Putamen (tissue), 1 donor: Measurements from ENCODE around the gene UBN1.
"Not testable (repeated sequence)": the region's sequence is repeated elsewhere in the genome, so short reads cannot be mapped to it uniquely, and the experiment has no call there.

Source experiments
- DNase-seq: peaks from one replicate; pipeline ENCODE4 v3.0.0-alpha.2; 2016; ENCODE audit warnings: low spot score

The UBN1 gene

GRCh38 chr16:4904942-4905615 is 57.8 kb downstream of the UBN1 start:
- DNase-seq, result no peak

GRCh38 chr16:4908854-4909401 is 61.6 kb downstream of the UBN1 start:
- no peak for DNase-seq

GRCh38 chr16:4909825-4910224 is 62.5 kb downstream of the UBN1 start:
- DNase-seq, result no peak

GRCh38 chr16:4910828-4911227 is 63.5 kb downstream of the UBN1 start:
- DNase-seq, result no peak

- no peak for DNase-seq
These were observed 64.7 kb downstream of the UBN1 start for GRCh38 chr16:4911970-4912386.

- no peak for DNase-seq
These were observed 66.0 kb downstream of the UBN1 start for GRCh38 chr16:4913130-4913773.

GRCh38 chr16:4913774-4914525 is 66.7 kb downstream of the UBN1 start:
- no peak for DNase-seq

GRCh38 chr16:4914528-4915225 is 67.4 kb downstream of the UBN1 start:
- no peak for DNase-seq

- DNase-seq, result no peak
These were observed 68.0 kb downstream of the UBN1 start for GRCh38 chr16:4915226-4915761.

- no peak for DNase-seq
These were observed 69.8 kb downstream of the UBN1 start for GRCh38 chr16:4917117-4917516.

GRCh38 chr16:4918781-4919251 is 71.5 kb downstream of the UBN1 start:
- no peak for DNase-seq

GRCh38 chr16:4920826-4921225 is 73.5 kb downstream of the UBN1 start:
- DNase-seq, result no peak

- no peak for DNase-seq
These were observed 75.6 kb downstream of the UBN1 start for GRCh38 chr16:4922721-4923342.

- DNase-seq, result no peak
These were observed 76.6 kb downstream of the UBN1 start for GRCh38 chr16:4923853-4924252.

- no peak for DNase-seq
These were observed 77.5 kb downstream of the UBN1 start for GRCh38 chr16:4924593-4925292.

GRCh38 chr16:4925293-4925607 is 78.0 kb downstream of the UBN1 start:
- no peak for DNase-seq

GRCh38 chr16:4925791-4926190 is 78.5 kb downstream of the UBN1 start:
- DNase-seq, result no peak

GRCh38 chr16:4926928-4927327 is 79.6 kb downstream of the UBN1 start:
- DNase-seq, result no peak

- no peak for DNase-seq
These were observed 80.4 kb downstream of the UBN1 start for GRCh38 chr16:4927661-4928060.

- DNase-seq, result no peak
These were observed 80.9 kb downstream of the UBN1 start for GRCh38 chr16:4928227-4928626.

- DNase-seq, result not testable (repeated sequence)
These were observed 82.3 kb downstream of the UBN1 start for GRCh38 chr16:4929619-4930018.
